Panc1 (cell line): Measurements from ENCODE around the gene CDK11A. TPM values are rescaled to one million over a fixed set of nuclear protein-coding genes. Genes with fewer than 3 reads are reported as not detected.

Source experiments
- ATAC-seq: fragments of 200-7000 bp; cut with Tn5 transposase; 2 replicates; pipeline ENCODE4 v1.9.1; 2020; ENCODE audit warnings: mild to moderate bottlenecking, moderate library complexity
- BruUV-seq: library from RNA; stranded (reverse); fragments of 400-500 nt; replicated peaks from 2 replicates; lab custom pipeline; 2021; lab: Mats Ljungman, UMichigan
- CTCF ChIA-PET: fragments of 300-600 bp; sonication (Branson Sonifier 250); formaldehyde crosslinking; loops from one replicate; lab custom pipeline; 2022; ENCODE audit warnings: antibody characterized with exemption; lab: Charles Lee
- POLR2A ChIA-PET: fragments of 300-600 bp; sonication (Branson Sonifier 250); formaldehyde crosslinking; loops from one replicate; lab custom pipeline; 2022; ENCODE audit warnings: antibody characterized with exemption; lab: Charles Lee
- DNase-seq: peaks from one replicate; pipeline ENCODE4 v3.0.0-alpha.2; 2010; ENCODE audit warnings: low read depth, low spot score
- H3K27ac ChIP-seq: 2 replicates; pipeline ENCODE4 v1.5.1; 2011; ENCODE audit warnings: mild to moderate bottlenecking, low read length, inconsistent platforms
- H3K27me3 ChIP-seq: fragments of 200-500 bp; sonication (Bioruptor generic); 2 replicates; pipeline ENCODE4 v1.6.0; 2014; ENCODE audit warnings: low read length, inconsistent platforms; ENCODE audit not compliant: control insufficient read depth, insufficient read depth
- H3K36me3 ChIP-seq: fragments of 200-500 bp; sonication (Bioruptor generic); 2 replicates; pipeline ENCODE4 v1.5.1; 2014; ENCODE audit warnings: inconsistent platforms, mild to moderate bottlenecking, low read length, moderate library complexity; ENCODE audit not compliant: control insufficient read depth, insufficient read depth
- H3K4me1 ChIP-seq: 2 replicates; pipeline ENCODE4 v1.5.1; 2011; ENCODE audit warnings: inconsistent platforms, mild to moderate bottlenecking, low read length, moderate library complexity; ENCODE audit not compliant: control insufficient read depth, insufficient read depth
- H3K4me3 ChIP-seq, 2 experiments: 2 replicates each; pipeline ENCODE4 v1.5.1; 2011 to 2012; ENCODE audit warnings: low read depth in 2 of 2, low read length in 2 of 2, mild to moderate bottlenecking in 2 of 2, inconsistent platforms in 1 of 2, moderate library complexity in 1 of 2
- H3K9me3 ChIP-seq: fragments of 200-500 bp; sonication (Bioruptor generic); 2 replicates; pipeline ENCODE4 v1.5.1; 2014; ENCODE audit warnings: low read depth, mild to moderate bottlenecking, inconsistent platforms, low read length, moderate library complexity; ENCODE audit not compliant: control insufficient read depth, insufficient read depth
- CTCF ChIP-seq: fragments of 450-650 bp; IDR thresholded peaks from 2 replicates; pipeline ENCODE4 v1.5.1; 2017; ENCODE audit warnings: mild to moderate bottlenecking
- POLR2AphosphoS5 ChIP-seq: IDR thresholded peaks from 2 replicates; pipeline ENCODE4 v1.6.1; 2012; ENCODE audit warnings: mild to moderate bottlenecking, low read depth, low read length, moderate library complexity
- REST ChIP-seq, 2 experiments: IDR thresholded peaks; 2 replicates each; pipeline ENCODE4 v1.6.1; 2011 to 2012; ENCODE audit warnings: low read depth in 2 of 2, control low read depth in 1 of 2, low read length in 1 of 2, mild to moderate bottlenecking in 1 of 2, moderate library complexity in 1 of 2; ENCODE audit not compliant: insufficient read depth in 1 of 2
- SIN3A ChIP-seq: IDR thresholded peaks from 2 replicates; pipeline ENCODE4 v1.6.1; 2012; ENCODE audit warnings: low read depth, mild to moderate bottlenecking, low read length, moderate library complexity, borderline replicate concordance; ENCODE audit not compliant: insufficient read depth
- TCF7L2 ChIP-seq: IDR thresholded peaks from 2 replicates; pipeline ENCODE4 v1.6.1; 2011; ENCODE audit warnings: mild to moderate bottlenecking, low read depth, low read length, inconsistent platforms
- in situ Hi-C: cut with HindIII; loops from 2 replicates; pipeline ENCODE4 v1.10.0; 2016; ENCODE audit warnings: low sequenced_read_pairs, low pct_unique_long_range_greater_than_20kb
- intact Hi-C: fragments of 100-400 bp; cut with micrococcal nuclease; formaldehyde crosslinking; loops from one replicate; pipeline ENCODE4 v1.10.0; 2022; ENCODE audit not compliant: unreplicated experiment
- total RNA-seq: library from RNA; stranded (reverse); gene quantifications from one replicate; pipeline ENCODE4 v1.2.1, GENCODE V29; 2021; ENCODE audit not compliant: unreplicated experiment

CDK11A gene
- total RNA-seq, 1 experiment from 2014 or later: 83.6 TPM

- Histone ChIP-seq H3K4me3 (no peak overlapping the region), H3K4me1 (no peaks in the 10 kb centered on the region), H3K36me3 (peaks cover 2% of the 10 kb centered on the region; the same call in 1 of the 2 replicates), H3K9me3 (no peaks in the 10 kb centered on the region), H3K27ac (no peak overlapping the region), H3K27me3 (no peaks in the 10 kb centered on the region)
- no TSS peak for BruUV-seq
- in situ Hi-C loops: no loop called here
- no peak for TF ChIP-seq CTCF
- TF ChIP-seq TCF7L2: no peak
- TF ChIP-seq SIN3A: no peak
- no peak for TF ChIP-seq POLR2AphosphoS5
- TF ChIP-seq REST (IDR thresholded peaks at IDR 0.05; ENCODE audit: insufficient read depth in 1 of 2, low read depth in 2 of 2, low read length in 1 of 2): no peak
- CTCF ChIA-PET: interaction anchor here (0.6 kb wide), 1 partner anchor 188 kb away, joined by 3 read pairs; no protein-coding TSS in a partner anchor
- DNase-seq (no peak), ATAC-seq (no peak)
- intact Hi-C loops: no loop called here
- POLR2A ChIA-PET: no interaction called here
Observed at GRCh38 chr1:1670866-1671265, 53.3 kb downstream of the CDK11A start.

GRCh38 chr1:1669468-1670440 is 54.4 kb downstream of the CDK11A start:
- H3K36me3 ChIP-seq: peaks cover 2% of the 10 kb centered on the region; the same call in 1 of the 2 replicates
- H3K4me1 ChIP-seq: no peaks in the 10 kb centered on the region
- TF ChIP-seq TCF7L2: no peak
- no peak for TF ChIP-seq SIN3A
- no peak for TF ChIP-seq CTCF
- TF ChIP-seq POLR2AphosphoS5: no peak
- no peak for TF ChIP-seq REST (IDR thresholded peaks at IDR 0.05; ENCODE audit: insufficient read depth in 1 of 2, low read depth in 2 of 2, low read length in 1 of 2)
- H3K4me3 ChIP-seq: no peak overlapping the region
- BruUV-seq: no TSS peak
- no peaks in the 10 kb centered on the region for H3K27me3 ChIP-seq
- ChIA-PET CTCF (no interaction called here), POLR2A (no interaction called here)
- no peak for DNase-seq
- no peak overlapping the region for H3K27ac ChIP-seq
- in situ Hi-C loops (no loop called here), intact Hi-C loops (no loop called here)
- no peak for ATAC-seq
- no peaks in the 10 kb centered on the region for H3K9me3 ChIP-seq
